Measurements from ENCODE around the gene SLC10A1.

SLC10A1 gene

DNA sequence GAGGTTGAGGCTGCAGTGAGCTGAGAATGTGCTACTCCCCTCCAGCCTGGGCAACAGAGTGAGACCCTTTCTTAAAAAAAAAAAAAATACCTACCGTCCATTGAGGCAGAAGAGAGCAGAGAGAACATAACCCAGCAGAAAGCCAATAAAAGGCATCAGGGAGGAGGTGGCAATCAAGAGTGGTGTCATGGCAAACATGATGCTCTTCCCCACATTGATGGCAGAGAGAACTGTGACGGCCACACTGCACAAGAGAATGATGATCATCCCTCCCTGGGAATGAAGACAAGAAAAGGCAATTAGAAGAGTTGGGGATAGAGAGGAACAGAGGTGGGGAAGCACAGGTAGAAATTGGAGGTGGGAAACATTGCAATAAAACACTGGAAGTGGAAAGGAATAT lies 18.0 kb downstream of the SLC10A1 start:
- no peak overlapping the region for H3K4me3 ChIP-seq (ENCODE audit: low read depth, low read length)
- TF ChIP-seq, protein P1, sequence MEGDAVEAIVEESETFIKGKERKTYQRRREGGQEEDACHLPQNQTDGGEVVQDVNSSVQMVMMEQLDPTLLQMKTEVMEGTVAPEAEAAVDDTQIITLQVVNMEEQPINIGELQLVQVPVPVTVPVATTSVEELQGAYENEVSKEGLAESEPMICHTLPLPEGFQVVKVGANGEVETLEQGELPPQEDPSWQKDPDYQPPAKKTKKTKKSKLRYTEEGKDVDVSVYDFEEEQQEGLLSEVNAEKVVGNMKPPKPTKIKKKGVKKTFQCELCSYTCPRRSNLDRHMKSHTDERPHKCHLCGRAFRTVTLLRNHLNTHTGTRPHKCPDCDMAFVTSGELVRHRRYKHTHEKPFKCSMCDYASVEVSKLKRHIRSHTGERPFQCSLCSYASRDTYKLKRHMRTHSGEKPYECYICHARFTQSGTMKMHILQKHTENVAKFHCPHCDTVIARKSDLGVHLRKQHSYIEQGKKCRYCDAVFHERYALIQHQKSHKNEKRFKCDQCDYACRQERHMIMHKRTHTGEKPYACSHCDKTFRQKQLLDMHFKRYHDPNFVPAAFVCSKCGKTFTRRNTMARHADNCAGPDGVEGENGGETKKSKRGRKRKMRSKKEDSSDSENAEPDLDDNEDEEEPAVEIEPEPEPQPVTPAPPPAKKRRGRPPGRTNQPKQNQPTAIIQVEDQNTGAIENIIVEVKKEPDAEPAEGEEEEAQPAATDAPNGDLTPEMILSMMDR (IDR thresholded peaks at IDR 0.05; ENCODE audit: low read depth, low read length): no peak

DNA sequence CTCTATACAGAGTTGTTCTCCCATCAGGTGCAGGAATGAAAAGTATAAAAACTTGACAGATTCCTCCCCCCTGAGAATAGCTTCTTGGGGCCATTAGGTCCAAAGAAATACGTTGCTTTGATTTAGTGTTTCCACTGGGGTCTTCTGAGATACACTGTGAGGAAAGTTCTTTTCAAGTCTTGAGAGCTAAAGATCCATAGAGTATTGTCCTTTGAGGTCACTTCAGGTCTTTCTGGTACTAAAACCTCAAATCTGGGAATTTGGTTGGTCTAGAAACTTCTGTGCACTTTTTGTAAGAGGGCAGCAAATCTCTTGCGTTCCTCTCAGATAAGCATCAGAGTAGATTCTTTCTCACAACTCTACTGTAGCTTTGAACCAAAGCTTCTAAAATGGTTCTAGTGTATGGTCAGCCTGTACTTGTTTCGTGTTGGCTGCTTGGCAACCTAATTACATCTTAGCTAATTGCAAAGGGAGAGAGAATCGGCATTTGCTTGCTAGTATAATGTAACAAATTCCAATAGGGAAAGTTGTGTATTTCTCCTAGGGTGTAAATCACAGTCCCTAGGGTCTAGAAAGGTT lies 20.1 kb downstream of the SLC10A1 start:
- TF ChIP-seq, protein P1 (IDR thresholded peaks at IDR 0.05; ENCODE audit: low read depth, low read length): no peak

DNA sequence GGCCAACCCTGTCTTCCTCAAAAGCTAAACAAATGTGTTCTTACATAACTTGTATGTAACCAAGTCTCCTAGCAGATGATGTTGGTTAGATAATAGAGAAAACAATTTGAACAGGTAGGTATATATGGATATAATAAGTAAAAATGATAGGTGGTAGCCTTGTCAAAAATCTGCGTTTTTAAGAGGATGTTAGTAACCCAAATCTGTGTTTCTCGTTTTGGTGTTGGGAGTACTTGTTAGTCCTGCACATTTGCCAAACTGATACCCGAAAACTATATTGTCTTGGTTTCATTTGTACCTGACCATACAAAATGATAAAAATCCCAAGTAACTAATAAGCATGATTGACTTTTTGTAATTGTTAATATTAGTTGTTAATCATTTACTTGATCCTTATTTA lies 22.0 kb downstream of the SLC10A1 start:
- no peak overlapping the region for H3K4me3 ChIP-seq (ENCODE audit: low read depth, low read length)
- TF ChIP-seq, protein P1 (IDR thresholded peaks at IDR 0.05; ENCODE audit: low read depth, low read length): no peak

More for the DNA sequence above, 20.1 kb downstream of the SLC10A1 start:
- H3K4me3 ChIP-seq (ENCODE audit: low read depth, low read length): no peak overlapping the region

DNA sequence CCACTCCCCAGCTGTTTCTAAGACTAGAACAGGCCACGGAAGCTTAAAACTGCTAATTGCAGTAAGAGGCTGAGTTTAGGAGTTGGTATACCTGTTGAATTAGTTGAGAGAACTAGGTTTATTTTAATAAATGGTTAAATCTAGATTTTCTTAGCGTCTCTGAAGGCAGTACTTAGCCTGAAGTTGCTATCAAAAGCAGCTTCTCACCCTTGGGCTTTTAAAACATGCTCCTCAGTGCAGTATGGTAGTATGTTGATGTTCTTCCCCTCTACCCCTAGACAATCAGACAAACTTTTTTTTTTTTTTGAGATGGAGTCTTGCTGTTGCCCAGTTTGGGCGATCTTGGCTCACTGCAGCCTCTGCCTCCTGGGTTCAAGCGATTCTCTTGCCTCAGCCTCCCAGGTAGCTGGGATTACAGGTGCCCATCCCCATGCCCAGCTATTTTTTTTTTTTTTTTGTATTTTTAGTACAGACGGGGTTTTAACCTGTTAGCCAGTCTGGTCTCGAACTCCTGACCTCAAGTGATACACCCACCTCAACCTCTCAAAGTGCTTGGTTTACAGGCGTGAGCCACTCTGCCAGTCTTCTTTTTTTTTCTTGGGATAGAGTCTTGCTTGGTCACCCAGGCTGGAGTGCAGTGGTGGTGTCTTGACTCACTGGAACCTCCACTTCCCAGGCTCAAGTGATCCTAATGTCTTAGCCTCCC lies 23.3 kb downstream of the SLC10A1 start:
- TF ChIP-seq, protein P1 (IDR thresholded peaks at IDR 0.05; ENCODE audit: low read depth, low read length): no peak
- H3K4me3 ChIP-seq (ENCODE audit: low read depth, low read length): no peak overlapping the region

DNA sequence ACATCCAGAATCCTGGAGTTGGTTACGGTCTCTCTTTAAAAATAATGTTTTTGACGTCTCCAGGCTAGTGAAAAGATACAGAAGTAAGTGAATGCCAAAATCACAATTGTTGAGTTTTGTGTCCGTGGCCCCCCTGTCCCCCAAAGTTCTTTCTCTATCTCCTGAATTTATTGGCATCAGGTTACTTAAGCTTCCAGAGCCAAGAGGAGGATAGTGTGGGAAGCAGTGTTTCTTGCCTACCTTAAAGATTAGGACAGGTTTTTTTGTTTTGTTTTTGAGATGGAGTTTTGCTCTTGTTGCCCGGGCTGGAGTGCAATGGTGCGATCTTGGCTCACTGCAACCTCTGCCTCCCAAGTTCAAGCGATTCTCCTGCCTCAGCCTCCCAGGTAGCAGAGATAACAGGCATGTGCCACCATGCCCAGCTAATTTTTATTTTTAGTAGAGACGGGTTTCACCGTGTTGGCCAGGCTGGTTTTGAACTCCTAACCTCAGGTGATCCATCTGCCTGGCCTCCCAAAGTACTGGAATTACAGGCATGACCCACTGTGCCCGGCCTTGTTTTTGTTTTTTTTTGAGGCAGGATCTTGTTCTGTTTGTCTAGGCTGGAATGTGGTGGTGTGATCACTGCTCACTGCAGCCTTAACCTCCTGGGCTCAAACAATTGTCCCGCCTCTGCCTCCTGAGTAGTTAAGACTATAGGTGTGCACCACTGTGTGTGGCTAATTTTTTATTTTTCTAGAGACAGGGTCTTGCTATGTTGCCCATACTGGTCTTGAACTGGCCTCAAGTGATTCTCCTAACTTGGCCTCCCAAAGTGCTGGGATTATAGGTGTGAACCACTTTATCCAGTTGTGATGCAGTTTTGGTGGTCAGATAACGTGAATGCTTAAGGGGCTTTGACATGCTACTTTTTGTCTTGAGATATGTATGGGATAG lies 24.7 kb downstream of the SLC10A1 start:
- H3K4me3 ChIP-seq (ENCODE audit: low read depth, low read length): no peak overlapping the region

DNA sequence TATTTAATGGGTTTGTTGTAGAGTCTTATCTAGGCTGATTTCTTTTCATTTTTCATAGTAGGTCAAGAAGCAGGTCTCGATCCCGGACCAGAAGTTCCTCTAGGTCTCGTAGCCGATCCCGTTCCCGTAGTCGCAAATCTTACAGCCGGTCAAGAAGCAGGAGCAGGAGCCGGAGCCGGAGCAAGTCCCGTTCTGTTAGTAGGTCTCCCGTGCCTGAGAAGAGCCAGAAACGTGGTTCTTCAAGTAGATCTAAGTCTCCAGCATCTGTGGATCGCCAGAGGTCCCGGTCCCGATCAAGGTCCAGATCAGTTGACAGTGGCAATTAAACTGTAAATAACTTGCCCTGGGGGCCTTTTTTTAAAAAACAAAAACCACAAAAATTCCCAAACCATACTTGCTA lies 25.9 kb downstream of the SLC10A1 start:
- TF ChIP-seq, protein P1 (IDR thresholded peaks at IDR 0.05; ENCODE audit: low read depth, low read length): no peak
- H3K4me3 ChIP-seq (ENCODE audit: low read depth, low read length): no peak overlapping the region

More for the DNA sequence above, 24.7 kb downstream of the SLC10A1 start:
- TF ChIP-seq, protein P1 (IDR thresholded peaks at IDR 0.05; ENCODE audit: low read depth, low read length): no peak

Measured in WI38 (cell line).